Neural progenitor cell (in vitro differentiated cells): ENCODE results near the gene BCORL1.

Experiments
- EZH2 ChIP-seq: fragments of 200-600 bp; sonication (generic); IDR thresholded peaks from 2 replicates; pipeline ENCODE4 v1.6.1; 2017; ENCODE audit warnings: antibody characterized with exemption, mild to moderate bottlenecking, moderate library complexity
- TF ChIP-seq, protein P1 (sequence below): fragments of 200-600 bp; sonication (generic); IDR thresholded peaks from 2 replicates; pipeline ENCODE4 v1.5.1; 2017; ENCODE audit warnings: antibody characterized with exemption, mild to moderate bottlenecking

GRCh38 chrX:130014770-130015169, 32.3 kb downstream of the BCORL1 start:
- TF ChIP-seq, protein P1, sequence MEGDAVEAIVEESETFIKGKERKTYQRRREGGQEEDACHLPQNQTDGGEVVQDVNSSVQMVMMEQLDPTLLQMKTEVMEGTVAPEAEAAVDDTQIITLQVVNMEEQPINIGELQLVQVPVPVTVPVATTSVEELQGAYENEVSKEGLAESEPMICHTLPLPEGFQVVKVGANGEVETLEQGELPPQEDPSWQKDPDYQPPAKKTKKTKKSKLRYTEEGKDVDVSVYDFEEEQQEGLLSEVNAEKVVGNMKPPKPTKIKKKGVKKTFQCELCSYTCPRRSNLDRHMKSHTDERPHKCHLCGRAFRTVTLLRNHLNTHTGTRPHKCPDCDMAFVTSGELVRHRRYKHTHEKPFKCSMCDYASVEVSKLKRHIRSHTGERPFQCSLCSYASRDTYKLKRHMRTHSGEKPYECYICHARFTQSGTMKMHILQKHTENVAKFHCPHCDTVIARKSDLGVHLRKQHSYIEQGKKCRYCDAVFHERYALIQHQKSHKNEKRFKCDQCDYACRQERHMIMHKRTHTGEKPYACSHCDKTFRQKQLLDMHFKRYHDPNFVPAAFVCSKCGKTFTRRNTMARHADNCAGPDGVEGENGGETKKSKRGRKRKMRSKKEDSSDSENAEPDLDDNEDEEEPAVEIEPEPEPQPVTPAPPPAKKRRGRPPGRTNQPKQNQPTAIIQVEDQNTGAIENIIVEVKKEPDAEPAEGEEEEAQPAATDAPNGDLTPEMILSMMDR, result no peak
- TF ChIP-seq EZH2, result no peak
